RWPE2 (cell line): ENCODE data around the gene TNS3.
A peak's percentile ranks its signal among the peaks of the same experiment; 100 is the strongest.

ENCODE experiments used
- ATAC-seq: fragments of 200-7000 bp; cut with Tn5 transposase; 3 replicates; pipeline ENCODE4 v1.9.1; 2021; ENCODE audit warnings: low read depth
- DNase-seq: peaks from one replicate; pipeline ENCODE4 v3.0.0-alpha.2; 2020; ENCODE audit warnings: low spot score
- H3K27ac ChIP-seq: fragments of 450-650 bp; 2 replicates; pipeline ENCODE4 v1.5.1; 2017; ENCODE audit warnings: mild to moderate bottlenecking; ENCODE audit not compliant: poor library complexity, severe bottlenecking
- H3K27me3 ChIP-seq: fragments of 250-450 bp; sonication (Bioruptor Pico); 2 replicates; pipeline ENCODE4 v1.5.1; 2021; ENCODE audit warnings: mild to moderate bottlenecking, moderate library complexity; ENCODE audit not compliant: insufficient read depth, poor library complexity, severe bottlenecking
- H3K36me3 ChIP-seq: fragments of 250-450 bp; sonication (Bioruptor Pico); 2 replicates; pipeline ENCODE4 v1.5.1; 2020; ENCODE audit warnings: low read depth, mild to moderate bottlenecking, moderate library complexity
- H3K4me1 ChIP-seq: fragments of 250-450 bp; sonication (Bioruptor Pico); 2 replicates; pipeline ENCODE4 v1.5.1; 2021; ENCODE audit warnings: mild to moderate bottlenecking, moderate library complexity; ENCODE audit not compliant: insufficient read depth, poor library complexity, severe bottlenecking
- H3K4me3 ChIP-seq: fragments of 250-450 bp; sonication (Bioruptor Pico); 2 replicates; pipeline ENCODE4 v1.5.1; 2021; ENCODE audit warnings: mild to moderate bottlenecking, moderate library complexity; ENCODE audit not compliant: severe bottlenecking
- H3K9me3 ChIP-seq: fragments of 250-450 bp; sonication (Bioruptor Pico); 2 replicates; pipeline ENCODE4 v1.5.1; 2021; ENCODE audit warnings: mild to moderate bottlenecking, moderate library complexity; ENCODE audit not compliant: severe bottlenecking
- CTCF ChIP-seq: fragments of 450-650 bp; IDR thresholded peaks from one replicate; pipeline ENCODE4 v1.5.1; 2017; ENCODE audit warnings: mild to moderate bottlenecking, moderate library complexity; ENCODE audit not compliant: poor library complexity, severe bottlenecking

The TNS3 gene

GRCh38 chr7:47535035-47535703 is 46.7 kb downstream of the TNS3 start:
- Histone ChIP-seq H3K27me3 (no peaks in the 10 kb centered on the region), H3K4me1 (peaks cover 46% of the 10 kb centered on the region), H3K36me3 (peaks cover 1% of the 10 kb centered on the region), H3K27ac (peak overlapping the region; percentile 78), H3K9me3 (no peaks in the 10 kb centered on the region), H3K4me3 (no peak overlapping the region)
- peak; percentile 40 for ATAC-seq
- no peak for DNase-seq
- no peak for TF ChIP-seq CTCF

GRCh38 chr7:47534322-47535034 is 47.4 kb downstream of the TNS3 start:
- H3K9me3 ChIP-seq = no peaks in the 10 kb centered on the region
- H3K4me1 ChIP-seq = peaks cover 42% of the 10 kb centered on the region
- peaks cover 8% of the 10 kb centered on the region for H3K36me3 ChIP-seq
- H3K27ac ChIP-seq = peak overlapping the region; percentile 78
- DNase-seq (no peak), ATAC-seq (peak; percentile 86)
- H3K27me3 ChIP-seq = no peaks in the 10 kb centered on the region
- TF ChIP-seq CTCF = peak; percentile 8
- H3K4me3 ChIP-seq = no peak overlapping the region

GRCh38 chr7:47531584-47532492 is 50.1 kb downstream of the TNS3 start:
- TF ChIP-seq CTCF = no peak
- Histone ChIP-seq H3K9me3 (no peaks in the 10 kb centered on the region), H3K4me1 (peaks cover 26% of the 10 kb centered on the region), H3K27ac (no peak overlapping the region), H3K36me3 (peaks cover 30% of the 10 kb centered on the region), H3K27me3 (no peaks in the 10 kb centered on the region), H3K4me3 (no peak overlapping the region)
- no peak for DNase-seq
- ATAC-seq = no peak

GRCh38 chr7:47529826-47530555 is 51.9 kb downstream of the TNS3 start:
- ATAC-seq = no peak
- no peaks in the 10 kb centered on the region for H3K9me3 ChIP-seq

More at GRCh38 chr7:47529826-47530555, 51.9 kb downstream of the TNS3 start:
- no peak for TF ChIP-seq CTCF
- Histone ChIP-seq H3K27ac (no peak overlapping the region), H3K4me1 (peaks cover 17% of the 10 kb centered on the region), H3K4me3 (no peak overlapping the region), H3K27me3 (no peaks in the 10 kb centered on the region), H3K36me3 (peaks cover 38% of the 10 kb centered on the region)
- DNase-seq = no peak
